LNCAP (cell line): Measurements from ENCODE around the gene SLC66A1.

ENCODE experiments used
- CTCF ChIP-seq: fragments of 450-650 bp; IDR thresholded peaks from 2 replicates; pipeline ENCODE4 v1.5.1; 2017; ENCODE audit warnings: mild to moderate bottlenecking

Gene SLC66A1

GRCh38 chr1:19306941-19307340 lies 5.2 kb upstream of the SLC66A1 start:
- no peak for TF ChIP-seq CTCF

GRCh38 chr1:19307794-19308508 lies 4.2 kb upstream of the SLC66A1 start:
- TF ChIP-seq CTCF = no peak

GRCh38 chr1:19308509-19308907 lies 3.6 kb upstream of the SLC66A1 start:
- no peak for TF ChIP-seq CTCF

GRCh38 chr1:19309123-19309813 lies 2.9 kb upstream of the SLC66A1 start:
- no peak for TF ChIP-seq CTCF

- TF ChIP-seq CTCF = no peak
Observed at GRCh38 chr1:19310061-19310460, 2.1 kb upstream of the SLC66A1 start.

GRCh38 chr1:19310720-19311502 lies 1.2 kb upstream of the SLC66A1 start:
- TF ChIP-seq CTCF = no peak

GRCh38 chr1:19311503-19311930 lies 609 bp upstream of the SLC66A1 start:
- no peak for TF ChIP-seq CTCF
